Stimulated activated CD4-positive, alpha-beta T cell treated with anti-CD3 and anti-CD28 coated beads, Interleukin-12 subunit alpha, Interleukin-12 subunit beta, amount 100 ng/mL, for 24 hours (primary cell): ENCODE measurements around the gene PHETA2.
"Not testable (repeated sequence)": the region's sequence is repeated elsewhere in the genome, so short reads cannot be mapped to it uniquely, and the experiment has no call there.

Source experiments
- DNase-seq, 2 experiments: peaks; one replicate each; pipeline ENCODE4 v3.0.0-alpha.2; 2020; ENCODE audit warnings: low read depth in 2 of 2

The PHETA2 gene

GRCh38 chr22:42104332-42104860 lies 30.3 kb downstream of the PHETA2 start:
- DNase-seq, result not testable (repeated sequence)

- no peak for DNase-seq
Observed at GRCh38 chr22:42108848-42109247, 34.8 kb downstream of the PHETA2 start.

- DNase-seq, result no peak
Observed at GRCh38 chr22:42111798-42112197, 37.8 kb downstream of the PHETA2 start.

- not testable (repeated sequence) for DNase-seq
Observed at GRCh38 chr22:42112793-42113192, 38.7 kb downstream of the PHETA2 start.

GRCh38 chr22:42114721-42115120 lies 40.7 kb downstream of the PHETA2 start:
- DNase-seq, result no peak

- not testable (repeated sequence) for DNase-seq
Observed at GRCh38 chr22:42115420-42115830, 41.4 kb downstream of the PHETA2 start.

GRCh38 chr22:42116848-42117424 lies 42.9 kb downstream of the PHETA2 start:
- DNase-seq, result no peak

GRCh38 chr22:42120231-42121021 lies 46.4 kb downstream of the PHETA2 start:
- DNase-seq, result not testable (repeated sequence)

- not testable (repeated sequence) for DNase-seq
Observed at GRCh38 chr22:42123529-42123928, 49.5 kb downstream of the PHETA2 start.

- no peak for DNase-seq
Observed at GRCh38 chr22:42127606-42128005, 53.6 kb downstream of the PHETA2 start.

GRCh38 chr22:42128007-42128406 lies 54.0 kb downstream of the PHETA2 start:
- not testable (repeated sequence) for DNase-seq
